NB4 (cell line): Measurements from ENCODE around the gene ZC3H7A.

ENCODE experiments used
- MYC ChIP-seq: IDR thresholded peaks from 2 replicates; pipeline ENCODE4 v1.6.1; 2011; ENCODE audit warnings: low read depth, low read length
- TF ChIP-seq, protein P1 (sequence below): IDR thresholded peaks from one replicate; pipeline ENCODE4 v1.5.1; 2012; ENCODE audit warnings: low read depth, low read length

DNA sequence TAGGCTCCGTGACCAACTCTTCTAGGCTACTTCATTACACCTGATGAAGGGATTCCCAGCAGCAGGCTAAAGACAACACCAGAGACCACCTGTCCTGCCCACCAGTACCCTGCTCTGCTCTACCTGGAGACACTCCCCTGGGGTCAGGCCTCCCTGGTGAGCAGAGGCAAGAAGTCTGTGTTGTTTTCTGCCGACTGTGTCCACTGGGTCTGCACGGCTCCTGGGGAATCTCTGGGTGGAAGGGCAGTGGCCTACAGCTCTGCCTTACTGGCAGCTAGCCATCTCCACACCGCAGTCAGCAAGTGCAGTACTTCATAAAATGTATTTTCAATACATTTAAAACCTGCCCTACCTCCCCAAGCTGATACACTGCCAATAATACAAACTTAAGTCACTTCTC, 47.4 kb upstream of the ZC3H7A start:
- TF ChIP-seq, protein P1, sequence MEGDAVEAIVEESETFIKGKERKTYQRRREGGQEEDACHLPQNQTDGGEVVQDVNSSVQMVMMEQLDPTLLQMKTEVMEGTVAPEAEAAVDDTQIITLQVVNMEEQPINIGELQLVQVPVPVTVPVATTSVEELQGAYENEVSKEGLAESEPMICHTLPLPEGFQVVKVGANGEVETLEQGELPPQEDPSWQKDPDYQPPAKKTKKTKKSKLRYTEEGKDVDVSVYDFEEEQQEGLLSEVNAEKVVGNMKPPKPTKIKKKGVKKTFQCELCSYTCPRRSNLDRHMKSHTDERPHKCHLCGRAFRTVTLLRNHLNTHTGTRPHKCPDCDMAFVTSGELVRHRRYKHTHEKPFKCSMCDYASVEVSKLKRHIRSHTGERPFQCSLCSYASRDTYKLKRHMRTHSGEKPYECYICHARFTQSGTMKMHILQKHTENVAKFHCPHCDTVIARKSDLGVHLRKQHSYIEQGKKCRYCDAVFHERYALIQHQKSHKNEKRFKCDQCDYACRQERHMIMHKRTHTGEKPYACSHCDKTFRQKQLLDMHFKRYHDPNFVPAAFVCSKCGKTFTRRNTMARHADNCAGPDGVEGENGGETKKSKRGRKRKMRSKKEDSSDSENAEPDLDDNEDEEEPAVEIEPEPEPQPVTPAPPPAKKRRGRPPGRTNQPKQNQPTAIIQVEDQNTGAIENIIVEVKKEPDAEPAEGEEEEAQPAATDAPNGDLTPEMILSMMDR = no peak
- no peak for TF ChIP-seq MYC
